LNCAP (cell line): ENCODE data around the gene MAPK9.

Source experiments
- TF ChIP-seq, protein P1 (sequence below): fragments of 450-650 bp; IDR thresholded peaks from 2 replicates; pipeline ENCODE4 v1.5.1; 2017; ENCODE audit warnings: mild to moderate bottlenecking

MAPK9 gene

GRCh38 chr5:180306796-180307195 lies 14.9 kb upstream of the MAPK9 start:
- TF ChIP-seq, protein P1, sequence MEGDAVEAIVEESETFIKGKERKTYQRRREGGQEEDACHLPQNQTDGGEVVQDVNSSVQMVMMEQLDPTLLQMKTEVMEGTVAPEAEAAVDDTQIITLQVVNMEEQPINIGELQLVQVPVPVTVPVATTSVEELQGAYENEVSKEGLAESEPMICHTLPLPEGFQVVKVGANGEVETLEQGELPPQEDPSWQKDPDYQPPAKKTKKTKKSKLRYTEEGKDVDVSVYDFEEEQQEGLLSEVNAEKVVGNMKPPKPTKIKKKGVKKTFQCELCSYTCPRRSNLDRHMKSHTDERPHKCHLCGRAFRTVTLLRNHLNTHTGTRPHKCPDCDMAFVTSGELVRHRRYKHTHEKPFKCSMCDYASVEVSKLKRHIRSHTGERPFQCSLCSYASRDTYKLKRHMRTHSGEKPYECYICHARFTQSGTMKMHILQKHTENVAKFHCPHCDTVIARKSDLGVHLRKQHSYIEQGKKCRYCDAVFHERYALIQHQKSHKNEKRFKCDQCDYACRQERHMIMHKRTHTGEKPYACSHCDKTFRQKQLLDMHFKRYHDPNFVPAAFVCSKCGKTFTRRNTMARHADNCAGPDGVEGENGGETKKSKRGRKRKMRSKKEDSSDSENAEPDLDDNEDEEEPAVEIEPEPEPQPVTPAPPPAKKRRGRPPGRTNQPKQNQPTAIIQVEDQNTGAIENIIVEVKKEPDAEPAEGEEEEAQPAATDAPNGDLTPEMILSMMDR = no peak

DNA sequence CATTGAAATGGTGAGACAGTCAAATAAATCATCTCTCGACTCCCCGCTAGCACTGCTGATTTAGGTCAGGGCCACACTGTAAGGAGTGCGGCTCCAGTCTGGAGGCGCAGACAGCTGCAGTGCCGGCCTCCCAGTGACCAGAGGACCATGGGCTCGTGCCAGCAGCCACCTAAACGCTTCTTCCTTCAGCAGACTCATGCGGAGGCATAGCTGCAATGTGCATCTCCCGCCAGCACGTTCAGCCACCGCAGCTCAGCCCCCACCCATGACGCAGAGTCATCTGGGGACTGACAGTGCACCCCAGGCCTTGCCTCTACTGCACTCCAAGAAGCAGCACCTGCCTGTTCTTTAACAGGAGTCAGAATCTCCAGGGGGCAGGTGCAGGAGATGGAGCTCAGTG lies 13.6 kb upstream of the MAPK9 start:
- TF ChIP-seq, protein P1 = no peak

- TF ChIP-seq, protein P1 = no peak
Observed at GRCh38 chr5:180304431-180305375, 12.8 kb upstream of the MAPK9 start.

GRCh38 chr5:180304016-180304292 lies 12.1 kb upstream of the MAPK9 start:
- TF ChIP-seq, protein P1 = no peak

- TF ChIP-seq, protein P1 = no peak
Observed at GRCh38 chr5:180303226-180304015, 11.5 kb upstream of the MAPK9 start.

DNA sequence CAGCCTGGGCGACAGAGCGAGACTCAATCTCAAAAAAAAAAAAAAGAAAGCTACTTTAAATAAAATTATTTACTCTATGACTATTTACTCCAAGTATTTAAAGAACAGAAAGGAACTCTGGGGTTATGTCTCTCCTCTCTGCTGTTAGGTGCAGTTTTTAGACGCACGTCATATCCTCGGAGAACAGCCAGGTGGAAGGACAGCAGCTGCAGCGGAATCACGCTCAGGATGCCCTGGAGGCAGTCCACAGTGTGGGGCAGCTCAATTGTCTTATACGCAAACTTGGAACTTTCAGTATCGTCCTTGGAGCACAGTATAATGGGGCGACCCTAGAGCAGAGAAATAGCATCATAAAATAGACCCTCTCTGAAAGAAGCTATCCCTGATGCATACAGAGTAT lies 10.4 kb upstream of the MAPK9 start:
- TF ChIP-seq, protein P1 = no peak

GRCh38 chr5:180301253-180301652 lies 9.4 kb upstream of the MAPK9 start:
- TF ChIP-seq, protein P1 = no peak
